GM12891 (cell line): ENCODE measurements around the gene GLYATL1. TPM values are rescaled to one million over a fixed set of nuclear protein-coding genes. Genes with fewer than 3 reads are reported as not detected.

Source experiments
- DNase-seq: peaks from one replicate; pipeline ENCODE4 v3.0.0; 2011; ENCODE audit warnings: low spot score; ENCODE audit not compliant: insufficient read length
- FAIRE-seq: peaks from 2 replicates; lab custom pipeline; 2011; peaks lifted over from hg19 to GRCh38; lab: Jason Lieb, UNC
- PAX5 ChIP-seq: IDR thresholded peaks from 2 replicates; pipeline ENCODE4 v1.6.1; 2011; ENCODE audit warnings: low read length, moderate library complexity, mild to moderate bottlenecking; ENCODE audit not compliant: insufficient read depth, severe bottlenecking
- POLR2A ChIP-seq: IDR thresholded peaks from 2 replicates; pipeline ENCODE4 v1.6.1; 2011; ENCODE audit warnings: low read depth, low read length, control low read depth
- POLR2AphosphoS5 ChIP-seq: IDR thresholded peaks from 2 replicates; pipeline ENCODE4 v1.6.1; 2011; ENCODE audit warnings: low read depth, low read length, control low read depth
- POU2F2 ChIP-seq: IDR thresholded peaks from 2 replicates; pipeline ENCODE4 v1.6.1; 2011; ENCODE audit warnings: low read depth, mild to moderate bottlenecking, control low read depth, low read length, moderate library complexity
- SPI1 ChIP-seq: IDR thresholded peaks from 2 replicates; pipeline ENCODE4 v1.6.1; 2011; ENCODE audit warnings: low read depth, low read length, control low read depth
- TAF1 ChIP-seq: IDR thresholded peaks from 2 replicates; pipeline ENCODE4 v1.6.1; 2011; ENCODE audit warnings: low read depth, low read length, control low read depth
- polyA plus RNA-seq: library from polyadenylated mRNA; unstranded; fragments of >200 nt; gene quantifications from one replicate; pipeline ENCODE4 v1.2.1, GENCODE V29; 2012; ENCODE audit warnings: low read depth, missing spikeins, inconsistent platforms; ENCODE audit not compliant: missing spikeins

The GLYATL1 gene, protein sequence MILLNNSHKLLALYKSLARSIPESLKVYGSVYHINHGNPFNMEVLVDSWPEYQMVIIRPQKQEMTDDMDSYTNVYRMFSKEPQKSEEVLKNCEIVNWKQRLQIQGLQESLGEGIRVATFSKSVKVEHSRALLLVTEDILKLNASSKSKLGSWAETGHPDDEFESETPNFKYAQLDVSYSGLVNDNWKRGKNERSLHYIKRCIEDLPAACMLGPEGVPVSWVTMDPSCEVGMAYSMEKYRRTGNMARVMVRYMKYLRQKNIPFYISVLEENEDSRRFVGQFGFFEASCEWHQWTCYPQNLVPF
- polyA plus RNA-seq: not detected

DNA sequence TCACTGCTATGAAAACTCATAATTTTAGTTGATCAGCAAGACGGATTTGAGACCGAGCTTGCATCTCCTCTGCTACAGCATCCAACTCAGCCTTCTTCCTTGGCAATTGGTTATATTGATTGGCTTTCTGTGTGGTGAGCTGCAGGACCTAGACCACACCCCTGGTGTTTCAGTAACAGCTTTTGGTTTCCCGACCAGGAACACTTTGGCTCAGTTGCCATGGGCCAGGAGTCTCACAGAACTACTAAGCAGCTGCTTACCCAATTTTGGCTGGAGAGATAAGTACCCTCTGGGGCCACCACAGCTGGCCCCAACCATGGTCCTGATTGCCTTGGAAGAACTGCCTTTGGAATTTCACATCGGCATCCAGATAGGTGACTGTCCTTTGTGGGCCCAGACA is at the start of gene GLYATL1:
TSS of gene GLYATL1 (plus strand) at position 212 of the 400 bp plus-strand sequence. CDS start 7,600 bp downstream, outside the sequence.
- no peak for DNase-seq
- FAIRE-seq: no peak
- no peak for TF ChIP-seq SPI1
- no peak for TF ChIP-seq TAF1
- TF ChIP-seq POU2F2: no peak
- TF ChIP-seq PAX5: no peak
- TF ChIP-seq POLR2A: no peak
- no peak for TF ChIP-seq POLR2AphosphoS5

DNA sequence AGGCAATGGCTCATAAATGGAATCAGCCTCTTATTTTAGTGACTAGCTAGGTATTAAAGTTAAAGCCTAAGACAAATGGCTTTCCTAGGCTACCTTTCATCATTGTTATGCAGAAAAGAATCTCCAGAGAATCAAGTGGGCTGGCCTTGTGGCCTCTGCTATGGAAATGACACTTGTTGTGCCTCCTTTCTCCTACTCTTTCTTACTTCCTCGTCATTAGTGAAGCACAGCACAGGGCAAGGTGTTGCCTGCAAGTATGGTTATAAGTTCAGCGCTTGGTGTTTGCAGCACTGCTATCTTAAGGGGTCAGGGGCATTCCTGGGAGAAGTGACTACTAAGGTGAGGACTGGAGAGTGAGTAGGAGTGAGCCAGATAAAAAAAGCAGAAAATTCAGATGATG is 45.4 kb upstream of the GLYATL1 start:
- TF ChIP-seq PAX5: no peak
- no peak for TF ChIP-seq SPI1
- no peak for DNase-seq
- FAIRE-seq: no peak

DNA sequence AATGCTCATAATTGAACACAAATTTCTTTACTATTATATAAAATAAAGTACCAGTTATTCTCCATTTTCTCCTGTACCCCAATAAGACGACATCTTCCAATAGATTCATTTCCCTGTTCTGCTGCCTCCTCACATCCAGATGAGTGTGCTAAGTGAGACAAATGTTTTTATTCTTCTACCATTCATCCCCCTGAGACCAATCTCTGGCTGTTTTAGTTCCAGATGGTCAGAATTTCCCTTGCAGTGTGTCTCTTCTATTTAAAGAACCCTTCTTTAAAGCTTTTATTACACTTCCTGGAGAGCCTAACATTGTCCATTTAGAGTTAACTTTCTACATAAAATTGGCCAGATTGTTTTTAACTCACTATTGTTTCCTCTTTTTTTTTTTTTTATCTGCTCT is 41.2 kb upstream of the GLYATL1 start:
- FAIRE-seq (no peak), DNase-seq (no peak)
- TF ChIP-seq POLR2A: no peak
- no peak for TF ChIP-seq POU2F2
- TF ChIP-seq SPI1: no peak
- no peak for TF ChIP-seq POLR2AphosphoS5
- no peak for TF ChIP-seq PAX5
- no peak for TF ChIP-seq TAF1

DNA sequence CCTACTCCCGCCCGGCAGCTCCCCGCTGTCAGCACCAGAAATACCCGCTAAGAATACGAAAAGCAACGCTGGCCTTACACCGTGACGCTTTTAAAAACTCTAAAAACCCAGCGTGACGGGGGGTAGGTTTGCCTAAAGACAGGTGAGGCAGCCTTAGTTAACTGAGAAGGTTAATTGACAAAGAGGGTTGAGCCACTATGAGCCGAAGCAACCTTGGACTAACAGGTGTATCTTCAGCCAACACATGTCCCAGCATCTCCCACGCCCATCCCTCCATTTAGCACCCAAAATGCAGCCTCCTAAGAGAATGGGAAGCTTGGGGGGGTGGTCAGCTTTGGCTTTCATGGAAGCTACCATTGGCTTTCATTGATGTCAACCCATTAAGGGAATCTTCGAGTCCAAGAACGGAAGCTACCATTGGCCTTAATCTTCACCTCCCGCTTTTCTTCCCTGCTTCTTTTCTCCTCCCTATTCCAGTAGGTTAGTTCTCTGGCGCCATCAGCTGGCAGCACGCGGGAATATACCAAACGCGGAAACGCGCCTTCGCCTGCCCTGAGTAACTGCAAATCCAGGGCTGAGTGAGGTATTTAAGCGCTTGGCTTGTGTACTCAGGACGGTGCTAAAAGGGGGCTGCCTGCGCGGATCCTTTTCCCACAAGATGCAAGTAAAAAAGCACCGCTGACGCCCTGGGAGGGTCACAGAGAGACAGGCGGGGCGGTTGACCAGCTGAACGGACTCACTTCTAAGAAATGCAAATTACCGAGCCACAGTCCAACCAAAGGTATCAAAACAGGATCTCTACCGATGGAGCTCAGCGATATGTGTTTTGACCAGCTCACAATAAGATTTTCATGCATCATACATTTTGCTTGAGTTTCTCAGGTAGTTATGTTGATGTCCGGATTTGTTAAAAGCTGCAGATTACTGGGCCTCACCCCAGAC is 38.5 kb upstream of the GLYATL1 start:
- TF ChIP-seq SPI1: no peak
- TF ChIP-seq PAX5: no peak
- TF ChIP-seq POU2F2: no peak
- DNase-seq (peak; percentile 25), FAIRE-seq (peak; percentile 51)

DNA sequence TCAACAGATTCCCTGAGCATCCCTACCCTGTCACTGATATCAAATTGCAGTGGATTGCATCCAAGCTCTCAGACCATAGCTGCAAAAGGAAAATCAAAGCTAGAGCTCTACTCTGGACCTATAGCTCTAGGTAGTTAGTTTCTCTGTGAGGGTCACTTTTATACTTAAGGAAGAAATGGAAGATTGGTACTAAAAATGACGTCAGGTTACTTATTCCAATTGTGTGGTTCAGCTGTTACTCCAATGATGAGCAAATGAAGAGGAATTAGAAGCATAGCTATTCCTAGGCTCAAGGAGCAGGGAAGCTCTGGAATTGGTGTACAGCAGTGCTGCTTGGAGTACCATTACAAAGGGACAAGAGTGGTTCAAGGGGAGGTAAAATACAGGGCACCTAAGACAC is 36.4 kb upstream of the GLYATL1 start:
- DNase-seq (no peak), FAIRE-seq (no peak)
- TF ChIP-seq TAF1 (no peak), POLR2AphosphoS5 (no peak), SPI1 (no peak), POLR2A (no peak), PAX5 (no peak), POU2F2 (no peak)

DNA sequence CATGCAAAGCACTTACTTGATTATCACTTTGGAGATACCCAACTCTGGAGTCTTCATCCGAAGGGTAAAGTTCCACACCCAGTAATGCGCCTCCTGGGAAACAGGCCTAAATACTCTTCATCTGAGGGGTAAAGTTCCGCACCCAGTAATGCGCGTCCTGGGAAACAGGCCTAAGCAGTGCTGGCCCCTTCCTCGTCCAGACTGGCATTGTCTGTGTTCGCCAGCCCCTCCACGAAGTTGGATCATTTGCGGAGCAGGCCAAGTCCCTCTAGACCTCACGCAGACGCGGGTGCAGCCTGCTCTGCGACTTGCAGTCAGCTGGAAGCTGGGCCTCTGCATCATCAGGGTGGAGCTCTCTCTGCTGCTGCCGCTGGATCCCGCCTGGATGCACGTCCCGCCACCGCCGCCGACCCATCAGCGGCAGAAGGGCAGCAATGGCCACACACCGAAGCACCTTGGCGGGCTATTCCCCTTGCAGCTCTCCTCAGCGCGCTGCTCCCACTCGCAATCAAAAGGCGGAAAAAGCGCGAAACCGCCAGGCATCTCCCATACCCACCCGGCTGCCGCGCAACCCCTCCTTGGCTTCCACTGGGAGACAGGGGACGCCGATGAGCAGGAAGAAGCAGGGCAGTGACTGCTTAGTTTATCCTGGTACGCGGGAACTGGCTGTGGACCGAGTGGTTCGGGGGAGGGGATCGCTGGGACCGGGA is 34.1 kb upstream of the GLYATL1 start:
- FAIRE-seq: no peak

DNA sequence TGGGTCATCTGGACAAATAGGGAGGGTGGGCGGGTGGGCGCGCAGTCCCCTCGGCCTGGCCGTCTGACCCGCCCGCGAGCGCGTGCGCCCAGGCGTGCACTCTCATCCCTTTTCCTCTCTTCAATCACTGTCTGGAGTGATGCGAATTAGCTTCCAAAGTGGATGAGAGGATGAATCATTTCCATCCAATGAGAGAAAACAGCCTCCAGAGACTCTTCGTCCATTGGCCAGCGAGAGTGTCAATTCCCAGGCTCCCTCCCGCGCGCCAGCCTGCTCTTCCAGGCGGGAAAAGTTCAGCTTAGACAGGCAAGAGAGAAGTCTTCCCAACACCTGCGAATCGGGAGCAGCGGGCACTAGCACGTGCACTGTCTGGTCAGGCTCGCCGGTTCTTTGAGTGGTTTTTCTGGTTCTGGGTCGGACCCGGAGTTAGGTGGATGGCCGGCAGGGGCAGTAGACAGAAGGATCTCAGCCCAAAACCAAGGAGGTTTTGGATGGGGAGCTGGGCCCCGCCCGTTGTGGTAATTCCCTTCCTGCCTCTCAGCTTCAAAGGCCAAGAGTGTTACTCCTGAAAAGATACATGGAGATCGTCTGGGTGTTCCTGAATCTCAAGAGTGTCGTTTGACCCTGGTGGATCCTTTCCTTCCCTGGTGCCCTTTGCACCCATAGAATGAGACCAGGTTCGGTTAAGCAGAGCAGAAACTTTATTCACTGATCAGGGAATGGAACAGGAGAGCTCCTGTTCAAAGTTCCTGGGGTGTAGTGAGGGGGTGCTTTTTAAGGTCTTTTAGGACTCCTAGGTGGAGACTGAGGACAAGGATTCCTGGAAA is 33.4 kb upstream of the GLYATL1 start:
- DNase-seq (no peak), FAIRE-seq (no peak)
- no peak for TF ChIP-seq POLR2A
- no peak for TF ChIP-seq TAF1
- TF ChIP-seq POLR2AphosphoS5: no peak
- no peak for TF ChIP-seq SPI1
- TF ChIP-seq PAX5: no peak
- no peak for TF ChIP-seq POU2F2

More for the DNA sequence above, 34.1 kb upstream of the GLYATL1 start:
- TF ChIP-seq POU2F2 (no peak), POLR2A (no peak), SPI1 (no peak), POLR2AphosphoS5 (no peak), PAX5 (no peak), TAF1 (no peak)
- DNase-seq: no peak

DNA sequence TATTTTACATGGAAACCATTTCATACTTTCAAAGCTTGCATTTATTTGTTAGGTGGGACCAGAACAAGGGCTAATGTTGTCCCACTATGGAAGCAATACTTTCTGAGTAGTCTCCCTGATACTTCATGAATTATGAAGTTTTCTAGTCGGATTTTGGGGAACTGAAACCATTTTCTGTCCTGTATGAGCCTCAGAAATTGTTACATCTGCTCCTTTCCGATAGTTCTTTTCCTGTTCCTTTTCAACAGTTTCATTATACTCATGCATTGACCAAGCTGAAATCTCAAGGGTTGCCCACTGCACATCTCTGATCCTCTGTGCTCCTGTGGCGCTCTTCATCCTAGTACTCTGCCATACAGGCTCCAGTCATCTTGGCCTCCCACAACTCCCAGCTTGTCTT is 31.5 kb upstream of the GLYATL1 start:
- no peak for DNase-seq
- no peak for FAIRE-seq
- peak; percentile 90 for TF ChIP-seq SPI1
- TF ChIP-seq PAX5: no peak

DNA sequence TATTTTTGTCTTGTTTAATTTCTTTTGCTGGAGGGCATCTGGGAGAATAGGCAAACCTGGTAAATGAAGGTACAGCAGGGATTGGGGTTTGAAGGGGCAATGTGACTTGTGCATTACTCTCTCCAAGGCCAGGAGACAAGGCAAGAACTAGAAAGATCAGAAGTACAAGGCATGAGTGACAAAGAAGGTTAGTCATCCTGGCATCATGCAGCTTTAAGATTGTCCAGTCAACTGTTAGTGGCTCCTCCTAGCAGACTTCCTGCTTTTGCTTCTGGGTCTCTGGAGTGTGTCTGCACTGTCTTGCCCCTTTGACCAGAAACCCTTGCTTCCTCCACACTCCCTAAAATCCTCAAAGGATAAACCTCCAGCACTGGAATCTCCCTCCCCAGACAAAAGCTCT is 27.2 kb upstream of the GLYATL1 start:
- no peak for FAIRE-seq
- no peak for TF ChIP-seq POU2F2
- TF ChIP-seq SPI1: no peak
- TF ChIP-seq POLR2AphosphoS5: no peak
- no peak for TF ChIP-seq TAF1
- no peak for TF ChIP-seq PAX5
- no peak for TF ChIP-seq POLR2A

More for the DNA sequence above, 27.2 kb upstream of the GLYATL1 start:
- no peak for DNase-seq
